ENCODE data around the gene TLE2.

TLE2 gene

DNA sequence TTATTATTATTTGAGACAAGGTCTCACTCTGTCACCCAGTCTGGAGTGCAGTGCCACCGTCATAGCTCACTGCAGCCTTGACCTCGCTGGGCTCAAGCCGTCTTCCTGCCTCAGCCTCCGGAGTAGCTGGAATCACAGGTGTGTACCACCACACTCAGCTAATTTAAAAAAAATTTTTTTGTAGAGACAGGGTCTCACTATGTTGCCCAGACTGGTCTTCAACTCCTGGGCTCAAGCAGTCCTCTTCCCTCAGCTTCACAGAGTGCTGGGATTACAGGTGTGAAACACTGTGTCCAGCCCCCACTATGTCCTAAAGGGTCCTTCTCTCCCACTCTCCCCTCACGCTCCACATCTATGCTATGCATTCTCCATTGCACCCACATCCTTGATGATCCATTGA, 9.1 kb upstream of the TLE2 start:
- TF ChIP-seq ZBTB7A (IDR thresholded peaks at IDR 0.05; ENCODE audit: low read depth) = no peak
- no peak for TF ChIP-seq YY1 (IDR thresholded peaks at IDR 0.05; ENCODE audit: low read depth)
- no peak for TF ChIP-seq RAD21 (IDR thresholded peaks at IDR 0.05; ENCODE audit: low read depth)
- TF ChIP-seq CREB1 (IDR thresholded peaks at IDR 0.05; ENCODE audit: low read depth) = no peak
- TF ChIP-seq, protein P1, sequence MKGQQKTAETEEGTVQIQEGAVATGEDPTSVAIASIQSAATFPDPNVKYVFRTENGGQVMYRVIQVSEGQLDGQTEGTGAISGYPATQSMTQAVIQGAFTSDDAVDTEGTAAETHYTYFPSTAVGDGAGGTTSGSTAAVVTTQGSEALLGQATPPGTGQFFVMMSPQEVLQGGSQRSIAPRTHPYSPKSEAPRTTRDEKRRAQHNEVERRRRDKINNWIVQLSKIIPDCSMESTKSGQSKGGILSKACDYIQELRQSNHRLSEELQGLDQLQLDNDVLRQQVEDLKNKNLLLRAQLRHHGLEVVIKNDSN (IDR thresholded peaks at IDR 0.05) = no peak
- TF ChIP-seq NFIC (IDR thresholded peaks at IDR 0.05) = no peak
- TF ChIP-seq CEBPB (IDR thresholded peaks at IDR 0.05) = no peak
- TF ChIP-seq EGR1 (IDR thresholded peaks at IDR 0.05) = no peak
- TF ChIP-seq TAF1 (IDR thresholded peaks at IDR 0.05; ENCODE audit: low read depth) = no peak

DNA sequence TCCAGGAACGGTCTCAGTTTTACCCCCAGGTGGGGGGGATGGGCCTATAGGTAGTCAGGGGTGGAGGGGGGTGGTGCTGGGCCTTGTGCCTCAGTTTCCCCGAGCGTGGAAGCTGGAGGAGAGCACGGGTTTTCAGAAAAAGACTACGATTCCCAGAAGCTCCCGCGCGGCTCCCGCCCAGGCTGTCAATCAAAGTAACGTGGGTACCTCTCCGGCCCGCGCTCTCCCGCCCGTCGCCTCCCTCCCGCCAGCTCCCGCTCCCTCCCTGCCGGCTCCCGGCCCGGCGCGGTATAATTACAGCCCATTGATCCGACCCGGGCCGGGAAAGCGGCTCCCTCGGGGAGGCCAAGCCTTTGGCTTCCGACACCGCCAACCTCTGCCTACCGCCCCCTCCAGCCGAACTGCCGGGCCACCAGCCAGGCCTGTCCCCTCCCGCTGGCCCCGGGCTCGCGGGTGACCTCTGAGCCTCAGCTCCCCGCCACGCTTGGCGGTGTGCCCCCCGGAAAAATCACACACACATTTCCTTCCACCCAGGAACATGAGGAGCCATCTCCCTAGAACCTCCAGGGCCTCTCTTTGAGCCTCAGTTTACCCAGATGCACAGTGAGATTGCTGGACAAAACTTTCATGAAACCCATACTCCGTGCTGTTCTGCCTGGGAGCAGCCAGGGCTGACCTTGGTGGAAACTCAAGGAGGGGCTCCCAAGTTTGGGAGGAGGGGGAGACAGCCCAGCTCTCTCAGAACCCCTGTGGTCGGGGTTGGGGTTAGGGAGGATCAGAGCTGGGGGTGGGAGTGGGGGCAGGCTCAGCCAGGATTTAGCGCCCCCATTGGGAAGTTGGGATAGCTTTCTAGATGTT, 7.3 kb upstream of the TLE2 start:
- TF ChIP-seq EP300 (IDR thresholded peaks at IDR 0.05; ENCODE audit: borderline replicate concordance) (peak; percentile 83), TAF1 (IDR thresholded peaks at IDR 0.05; ENCODE audit: low read depth) (no peak), CREB1 (IDR thresholded peaks at IDR 0.05; ENCODE audit: low read depth) (no peak), TCF12 (IDR thresholded peaks at IDR 0.05; ENCODE audit: low read depth) (peak; percentile 90), EGR1 (IDR thresholded peaks at IDR 0.05) (peak; percentile 48; the same call in 1 of the 2 replicates), NFIC (IDR thresholded peaks at IDR 0.05) (peak; percentile 91), TEAD4 (IDR thresholded peaks at IDR 0.05) (peak; percentile 65), YY1 (IDR thresholded peaks at IDR 0.05; ENCODE audit: low read depth) (peak; percentile 32; the same call in 1 of the 2 replicates), CEBPB (IDR thresholded peaks at IDR 0.05) (peak; percentile 43; the same call in 1 of the 2 replicates), FOXM1 (IDR thresholded peaks at IDR 0.05; ENCODE audit: borderline replicate concordance, low read depth) (no peak; the same call in 1 of the 2 replicates), ZBTB7A (IDR thresholded peaks at IDR 0.05; ENCODE audit: low read depth) (peak; percentile 74), RAD21 (IDR thresholded peaks at IDR 0.05; ENCODE audit: low read depth) (no peak; the same call in 1 of the 2 replicates)
- TF ChIP-seq, protein P1 (IDR thresholded peaks at IDR 0.05) = peak; percentile 70
- TF ChIP-seq, protein P2, sequence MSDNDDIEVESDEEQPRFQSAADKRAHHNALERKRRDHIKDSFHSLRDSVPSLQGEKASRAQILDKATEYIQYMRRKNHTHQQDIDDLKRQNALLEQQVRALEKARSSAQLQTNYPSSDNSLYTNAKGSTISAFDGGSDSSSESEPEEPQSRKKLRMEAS (IDR thresholded peaks at IDR 0.05) = peak; percentile 29; the same call in 1 of the 2 replicates

DNA sequence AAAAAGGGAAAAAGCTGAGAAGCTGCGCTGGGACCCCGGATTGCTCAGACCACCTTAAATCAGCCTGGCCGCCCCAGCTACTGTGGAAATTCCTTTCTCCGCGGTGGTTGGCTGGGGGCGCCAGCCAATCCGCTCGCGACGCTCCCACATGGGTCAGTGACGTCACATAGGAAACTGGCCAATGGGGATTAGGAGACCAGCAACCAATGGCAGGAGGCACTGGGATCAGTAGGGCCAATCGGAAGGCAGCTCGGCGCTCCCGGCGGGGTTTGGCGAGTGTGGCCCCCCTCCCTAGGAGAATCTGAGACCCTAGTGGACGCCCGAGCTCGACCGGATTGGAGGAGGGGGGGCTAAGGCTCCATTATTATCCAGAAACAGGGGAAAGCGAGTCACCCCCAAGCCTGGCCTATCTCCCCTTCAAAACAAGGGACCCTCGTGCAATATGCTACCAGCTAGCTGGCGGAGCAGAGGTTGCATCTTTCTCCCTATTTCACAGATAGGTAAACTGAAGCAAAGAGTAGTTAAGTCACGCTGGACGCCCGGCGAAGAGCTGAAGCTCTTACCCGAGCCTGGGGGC, 6.5 kb upstream of the TLE2 start:
- peak; percentile 65 for TF ChIP-seq CREB1 (IDR thresholded peaks at IDR 0.05; ENCODE audit: low read depth)
- no peak for TF ChIP-seq EGR1 (IDR thresholded peaks at IDR 0.05)
- TF ChIP-seq, protein P3, sequence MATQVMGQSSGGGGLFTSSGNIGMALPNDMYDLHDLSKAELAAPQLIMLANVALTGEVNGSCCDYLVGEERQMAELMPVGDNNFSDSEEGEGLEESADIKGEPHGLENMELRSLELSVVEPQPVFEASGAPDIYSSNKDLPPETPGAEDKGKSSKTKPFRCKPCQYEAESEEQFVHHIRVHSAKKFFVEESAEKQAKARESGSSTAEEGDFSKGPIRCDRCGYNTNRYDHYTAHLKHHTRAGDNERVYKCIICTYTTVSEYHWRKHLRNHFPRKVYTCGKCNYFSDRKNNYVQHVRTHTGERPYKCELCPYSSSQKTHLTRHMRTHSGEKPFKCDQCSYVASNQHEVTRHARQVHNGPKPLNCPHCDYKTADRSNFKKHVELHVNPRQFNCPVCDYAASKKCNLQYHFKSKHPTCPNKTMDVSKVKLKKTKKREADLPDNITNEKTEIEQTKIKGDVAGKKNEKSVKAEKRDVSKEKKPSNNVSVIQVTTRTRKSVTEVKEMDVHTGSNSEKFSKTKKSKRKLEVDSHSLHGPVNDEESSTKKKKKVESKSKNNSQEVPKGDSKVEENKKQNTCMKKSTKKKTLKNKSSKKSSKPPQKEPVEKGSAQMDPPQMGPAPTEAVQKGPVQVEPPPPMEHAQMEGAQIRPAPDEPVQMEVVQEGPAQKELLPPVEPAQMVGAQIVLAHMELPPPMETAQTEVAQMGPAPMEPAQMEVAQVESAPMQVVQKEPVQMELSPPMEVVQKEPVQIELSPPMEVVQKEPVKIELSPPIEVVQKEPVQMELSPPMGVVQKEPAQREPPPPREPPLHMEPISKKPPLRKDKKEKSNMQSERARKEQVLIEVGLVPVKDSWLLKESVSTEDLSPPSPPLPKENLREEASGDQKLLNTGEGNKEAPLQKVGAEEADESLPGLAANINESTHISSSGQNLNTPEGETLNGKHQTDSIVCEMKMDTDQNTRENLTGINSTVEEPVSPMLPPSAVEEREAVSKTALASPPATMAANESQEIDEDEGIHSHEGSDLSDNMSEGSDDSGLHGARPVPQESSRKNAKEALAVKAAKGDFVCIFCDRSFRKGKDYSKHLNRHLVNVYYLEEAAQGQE (IDR thresholded peaks at IDR 0.05; ENCODE audit: low read depth) = no peak
- no peak for TF ChIP-seq CEBPB (IDR thresholded peaks at IDR 0.05)
- TF ChIP-seq, protein P2 (IDR thresholded peaks at IDR 0.05) = peak; percentile 35; the same call in 1 of the 2 replicates
- TF ChIP-seq TAF1 (IDR thresholded peaks at IDR 0.05; ENCODE audit: low read depth) = peak; percentile 50; the same call in 1 of the 2 replicates
- TF ChIP-seq YY1 (IDR thresholded peaks at IDR 0.05; ENCODE audit: low read depth) = 0 out of 2 replicates have a peak, but pooled peaks have one; percentile 35
- peak; percentile 62; the same call in 1 of the 2 replicates for TF ChIP-seq ZBTB7A (IDR thresholded peaks at IDR 0.05; ENCODE audit: low read depth)
- TF ChIP-seq, protein P1 (IDR thresholded peaks at IDR 0.05) = peak; percentile 73

DNA sequence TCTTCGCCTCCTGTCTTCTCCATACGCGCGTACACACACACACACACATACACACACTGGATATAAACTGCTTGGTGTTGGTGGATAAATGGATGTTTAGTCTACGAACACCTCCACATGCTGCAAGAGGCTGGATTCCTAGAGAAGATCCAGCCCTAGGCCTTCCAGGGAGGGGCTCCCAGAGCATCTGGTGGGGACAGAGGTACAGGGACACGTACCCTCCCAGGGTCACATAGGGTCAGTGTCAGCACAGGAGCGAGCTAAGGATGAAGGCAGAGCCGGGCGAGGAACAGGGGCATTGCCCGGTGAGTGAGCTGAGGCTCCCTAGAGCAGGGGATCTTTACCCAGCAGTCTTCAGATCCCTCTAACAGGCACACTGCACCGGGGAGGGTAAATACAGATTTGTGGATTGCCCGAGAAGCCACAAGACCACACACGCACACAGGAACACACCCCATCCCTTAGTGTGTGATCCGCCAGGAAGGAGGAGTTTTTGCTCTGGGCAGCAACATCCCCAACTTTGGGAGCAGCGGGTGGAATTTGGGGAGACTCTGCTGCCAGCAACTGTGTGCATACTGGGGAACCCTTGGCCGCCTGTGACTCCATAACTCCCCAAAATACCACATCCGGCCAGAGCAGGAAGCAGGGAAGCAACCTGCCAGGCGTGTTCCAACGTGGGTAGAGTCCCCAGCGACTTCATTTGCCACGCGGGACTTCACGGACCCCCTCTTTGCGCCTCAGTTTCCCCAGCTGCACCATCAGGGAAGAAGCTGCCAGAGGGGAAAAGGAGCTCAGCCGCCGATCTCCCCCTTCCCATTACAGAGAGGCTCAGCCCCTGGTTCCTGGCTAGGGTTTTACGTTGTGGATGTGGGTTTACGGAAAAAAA, 5.8 kb upstream of the TLE2 start:
- TF ChIP-seq TAF1 (IDR thresholded peaks at IDR 0.05; ENCODE audit: low read depth) (no peak), CREB1 (IDR thresholded peaks at IDR 0.05; ENCODE audit: low read depth) (no peak), EGR1 (IDR thresholded peaks at IDR 0.05) (no peak), TEAD4 (IDR thresholded peaks at IDR 0.05) (no peak), FOXM1 (IDR thresholded peaks at IDR 0.05; ENCODE audit: borderline replicate concordance, low read depth) (no peak), ZBTB7A (IDR thresholded peaks at IDR 0.05; ENCODE audit: low read depth) (no peak), RAD21 (IDR thresholded peaks at IDR 0.05; ENCODE audit: low read depth) (no peak)
- TF ChIP-seq, protein P2 (IDR thresholded peaks at IDR 0.05) = no peak

DNA sequence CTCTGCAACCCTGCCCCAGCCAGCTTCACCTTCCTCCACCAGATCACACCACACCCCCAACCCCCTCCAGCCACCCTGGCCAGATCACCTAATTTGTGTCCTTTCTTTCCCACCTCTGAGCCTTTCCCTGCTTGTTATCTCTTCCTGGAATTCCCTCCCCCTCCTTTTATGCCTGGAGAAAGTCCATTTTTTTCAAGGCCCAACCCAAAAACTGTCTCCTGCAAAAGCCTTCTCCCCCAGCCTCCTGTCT, 5.3 kb upstream of the TLE2 start:
- TF ChIP-seq, protein P2 (IDR thresholded peaks at IDR 0.05) = no peak
- TF ChIP-seq TAF1 (IDR thresholded peaks at IDR 0.05; ENCODE audit: low read depth) (no peak), CEBPB (IDR thresholded peaks at IDR 0.05) (no peak), NFIC (IDR thresholded peaks at IDR 0.05) (no peak)

All from Ishikawa (cell line).